Parietal lobe (tissue), 2 donors: ENCODE results near the gene QRSL1. TPM values are rescaled to one million over a fixed set of nuclear protein-coding genes. Genes with fewer than 3 reads are reported as not detected.

Experiments
- small RNA-seq: library from RNA; depleted of rRNA; stranded (forward); fragments of <200 nt; gene quantifications from one replicate; pipeline ENCODE3, GENCODE V24; 2014; ENCODE audit warnings: low replicate concordance
- total RNA-seq: library from RNA; depleted of rRNA; stranded (reverse); fragments of >200 nt; gene quantifications from one replicate; pipeline ENCODE4 v1.2.3, GENCODE V29; 2014

QRSL1 gene
- 21.3 TPM for total RNA-seq

GRCh38 chr6:106629103-106629858 is at the start of gene QRSL1, which contains the start of gene RTN4IP1:
QRSL1 (plus strand) TSS chr6:106629578; CDS start chr6:106629682, 104 bp downstream.
RTN4IP1 (minus strand) TSS chr6:106629498; CDS start chr6:106629021, 477 bp downstream.

Small RNA genes within 50 kb of the gene (small RNA-seq; reads per million reads assigned to genes)
- not detected for gene RNU6-527P

Other genes with a start within 250 kb of the QRSL1 start
- gene RTN4IP1, start 80 bp upstream of the QRSL1 start, total RNA-seq, result 9.1 TPM